AG04449 (cell line): ENCODE measurements around the gene M1AP.

Source experiments
- CTCF ChIA-PET: fragments of 350-600 bp; formaldehyde crosslinking; extraction: SDS; loops from one replicate; lab custom pipeline; 2021; ENCODE audit warnings: antibody characterized with exemption; lab: Yijun Ruan, JAX
- POLR2A ChIA-PET: fragments of 400-600, 350-600 bp; formaldehyde crosslinking; extraction: SDS; loops from one replicate; lab custom pipeline; 2020; ENCODE audit warnings: antibody characterized with exemption, inconsistent platforms; lab: Yijun Ruan, JAX
- DNase-seq: peaks from one replicate; pipeline ENCODE4 v3.0.0-alpha.2; 2010; ENCODE audit warnings: low read depth, low spot score
- H3K4me3 ChIP-seq: 2 replicates; pipeline ENCODE4 v1.5.1; 2011; ENCODE audit warnings: low read depth, mild to moderate bottlenecking, control low read depth, low read length
- CTCF ChIP-seq: IDR thresholded peaks from one replicate; pipeline ENCODE4 v1.5.1; 2011; ENCODE audit warnings: mild to moderate bottlenecking, moderate library complexity, low read length, control low read depth, inconsistent platforms; ENCODE audit not compliant: insufficient read depth; ENCODE audit errors: missing control alignments

M1AP gene

DNA sequence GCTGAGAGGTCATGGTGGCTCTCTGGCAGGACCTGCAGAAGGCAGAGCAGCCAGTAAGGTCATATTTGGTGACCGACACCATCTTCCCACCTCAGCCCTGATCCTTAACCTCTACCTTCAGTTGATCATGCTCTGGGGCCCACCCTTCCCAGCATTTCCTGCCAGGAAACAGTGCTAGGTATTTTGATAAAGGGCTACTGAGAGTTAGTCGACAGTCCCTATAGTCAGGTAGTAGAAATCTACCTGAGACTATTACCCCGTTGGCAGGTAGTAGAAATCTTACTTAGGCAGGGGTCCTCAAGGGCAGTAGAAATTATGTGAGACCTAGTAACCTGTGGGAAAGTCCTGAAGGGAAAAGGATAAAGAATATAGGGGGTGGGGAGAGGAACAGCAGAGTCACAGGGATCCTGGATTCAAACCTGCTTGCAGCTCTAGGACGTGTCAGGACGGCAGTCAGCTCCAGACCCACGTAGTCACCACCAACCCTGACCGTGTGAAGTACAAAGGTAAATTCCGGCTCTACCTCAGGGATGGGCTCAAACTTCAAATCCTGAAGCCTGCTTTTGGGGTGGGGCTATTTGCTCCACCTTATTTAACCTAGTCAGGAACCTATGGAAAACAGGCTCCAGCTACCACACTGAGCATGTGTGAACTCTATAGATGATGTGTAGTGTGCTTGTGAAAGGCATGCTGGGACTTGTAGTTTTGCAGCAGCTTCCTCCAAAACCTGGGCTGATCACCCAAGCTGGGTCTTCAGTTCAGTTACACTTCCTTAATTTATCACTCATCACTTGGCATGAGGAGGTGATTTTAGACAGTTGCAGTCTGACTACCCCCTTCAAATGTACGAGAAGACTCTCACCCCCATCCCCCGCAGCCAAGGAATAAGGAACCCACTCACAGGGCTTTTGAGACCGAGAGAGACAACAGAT, 122.1 kb downstream of the M1AP start, which contains the start of gene DQX1:
TSS of gene DQX1 (minus strand) at position 515 of the 932 bp plus-strand sequence. CDS start at position 13, 502 bp downstream.
- CTCF ChIA-PET: interaction anchor here (1.0 to 1.6 kb wide), 5 partner anchors 11 to 63 kb away, joined by 3 to 6 read pairs (median 3); partner anchors contain the start of genes PCGF1 and TLX2
- H3K4me3 ChIP-seq: no peak within 1 kb of the TSS
- POLR2A ChIA-PET: interaction anchor here (0.8 kb wide), 1 partner anchor 22 kb away, joined by 3 read pairs; no protein-coding TSS in a partner anchor
- no peak for TF ChIP-seq CTCF
- DNase-seq: no peak

GRCh38 chr2:74524955-74525716, 123.0 kb downstream of the M1AP start:
- POLR2A ChIA-PET: no interaction called here
- TF ChIP-seq CTCF: no peak
- no peak overlapping the region for H3K4me3 ChIP-seq
- CTCF ChIA-PET: interaction anchor here (1.4 kb wide), 1 partner anchor 61 kb away, joined by 6 read pairs; no protein-coding TSS in a partner anchor
- DNase-seq: no peak

GRCh38 chr2:74524005-74524404, 124.1 kb downstream of the M1AP start:
- H3K4me3 ChIP-seq: no peak overlapping the region
- ChIA-PET CTCF (no interaction called here), POLR2A (no interaction called here)
- TF ChIP-seq CTCF: no peak
- no peak for DNase-seq

- ChIA-PET POLR2A (no interaction called here), CTCF (interaction anchor here (0.7 to 1.1 kb wide), 4 partner anchors 9 to 65 kb away, joined by 3 to 4 read pairs (median 3); no protein-coding TSS in a partner anchor)
- no peak for DNase-seq
- H3K4me3 ChIP-seq: no peak overlapping the region
- no peak for TF ChIP-seq CTCF
Measured at GRCh38 chr2:74522516-74522915, 125.6 kb downstream of the M1AP start.

- CTCF ChIA-PET: interaction anchor here (1.9 kb wide), 1 partner anchor 13 kb away, joined by 4 read pairs; the partner anchor contains the start of genes AUP1 and HTRA2
- no peak for TF ChIP-seq CTCF
- no peak for DNase-seq
- no peak overlapping the region for H3K4me3 ChIP-seq
- POLR2A ChIA-PET: interaction anchor here (0.8 kb wide), 1 partner anchor 9 kb away, joined by 3 read pairs; the partner anchor contains the start of gene PCGF1
Measured at GRCh38 chr2:74516650-74517049, 131.5 kb downstream of the M1AP start.
